ENCODE results near the gene LTBP1. TPM values are rescaled to one million over a fixed set of nuclear protein-coding genes. Genes with fewer than 3 reads are reported as not detected.
A peak's percentile ranks its signal among the peaks of the same experiment; 100 is the strongest.

Gene LTBP1
- total RNA-seq, 1 experiment from 2014 or later, result 28.5 TPM

DNA sequence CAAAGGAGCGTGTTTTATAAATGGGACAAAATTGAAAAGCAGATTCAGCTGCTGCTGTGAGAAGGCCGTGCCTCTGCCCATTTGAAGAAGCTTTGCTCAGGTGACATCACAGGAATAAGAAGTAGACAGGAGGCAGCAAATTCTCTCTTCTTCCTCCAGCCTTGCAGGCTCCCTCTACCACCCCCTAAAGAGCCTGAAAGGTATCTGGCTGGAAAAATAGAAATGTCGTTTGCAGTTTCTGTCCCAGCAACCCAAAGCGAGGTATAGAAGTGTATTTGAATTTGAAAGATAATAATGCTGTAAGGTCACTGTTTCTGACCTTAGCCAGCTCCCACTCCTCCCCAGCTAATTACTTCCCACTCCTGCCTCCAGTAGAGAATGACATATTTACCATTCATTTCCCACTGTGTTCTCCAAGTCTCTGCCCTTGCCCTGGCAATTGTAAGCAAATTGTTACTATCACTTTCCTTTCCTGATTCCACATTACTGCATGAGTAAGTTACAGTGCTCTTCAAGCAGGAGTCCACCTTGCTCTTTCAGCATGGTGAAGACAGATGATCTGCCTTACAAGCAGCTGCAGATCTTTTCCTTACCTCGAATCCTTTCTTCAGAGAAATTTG lies 472.9 kb downstream of the LTBP1 start:
- Histone ChIP-seq H2BK15ac (ENCODE audit: low read depth, low read length) (no peak overlapping the region), H3K23ac (ENCODE audit: insufficient read length, low read depth, low read length) (no peak overlapping the region), H3T11ph (ENCODE audit: low read length) (no peak overlapping the region), H4K20me1 (ENCODE audit: control insufficient read depth, insufficient read depth, insufficient read length) (no peaks in the 10 kb centered on the region), H2AFZ (ENCODE audit: low read length) (no peak overlapping the region), H4K91ac (ENCODE audit: insufficient read length, low read depth, low read length) (no peak overlapping the region), H3K18ac (ENCODE audit: insufficient read length, low read depth, low read length) (no peak overlapping the region), H2BK120ac (ENCODE audit: low read depth, low read length, poor library complexity, severe bottlenecking) (no peak overlapping the region), H3K56ac (ENCODE audit: insufficient read length, low read depth, low read length) (no peak overlapping the region), H4K8ac (replicated peaks; ENCODE audit: insufficient read length, low read depth, low read length) (no peak overlapping the region), H3K27me3 (ENCODE audit: insufficient read depth, low read length) (no peaks in the 10 kb centered on the region), H3K9me3 (ENCODE audit: control insufficient read depth, low read depth, low read length) (no peaks in the 10 kb centered on the region), H2BK5ac (ENCODE audit: insufficient read length, low read length) (no peak overlapping the region), H3K4me1 (ENCODE audit: insufficient read depth, low read length) (no peaks in the 10 kb centered on the region; the same call in 1 of the 2 replicates), H2BK12ac (ENCODE audit: insufficient read length, low read depth, low read length) (no peak overlapping the region), H3K9ac (ENCODE audit: extremely low read depth, insufficient read length, low read length) (no peak overlapping the region), H3K4ac (ENCODE audit: low read depth, low read length) (no peak overlapping the region), H2AK5ac (ENCODE audit: insufficient read length, low read length) (no peak overlapping the region), H3K4me2 (ENCODE audit: insufficient read depth, insufficient read length, low read length) (no peak overlapping the region), H2BK20ac (ENCODE audit: low read depth, low read length, poor library complexity, severe bottlenecking) (no peak overlapping the region), H3K27ac (ENCODE audit: insufficient read length, low read depth, low read length) (no peak overlapping the region), H3K79me1 (ENCODE audit: insufficient read depth, low read depth, low read length, poor library complexity, severe bottlenecking) (no peaks in the 10 kb centered on the region), H4K5ac (ENCODE audit: insufficient read length, low read depth, low read length) (no peak overlapping the region), H3K14ac (ENCODE audit: insufficient read depth, low read length) (no peak overlapping the region), H3K23me2 (ENCODE audit: insufficient read length, low read depth, low read length, poor library complexity, severe bottlenecking) (no peaks in the 10 kb centered on the region), H3K79me2 (ENCODE audit: insufficient read depth, low read length) (no peaks in the 10 kb centered on the region)
- DNase-seq, result no peak
- Mint-ChIP-seq H3K4me1 (peaks cover 4 to 6% of the 10 kb centered on the region in 2 experiments; a peak in 3 of 4 replicates), H3K27ac (no peak overlapping the region), H3K9me3 (peaks cover 0 to 2% of the 10 kb centered on the region in 2 experiments; a peak in 1 of 5 replicates), H3K36me3 (ENCODE audit: insufficient read depth in 1 of 3, low read depth in 3 of 3) (no peaks in the 10 kb centered on the region), H3K4me3 (no peak overlapping the region), H3K27me3 (ENCODE audit: low read depth) (no peaks in the 10 kb centered on the region)
- WGBS (ENCODE audit: extremely low coverage, insufficient read length, low lambda C conversion rate), result no CpG with 5 or more reads among the region's 5 CpGs
- TF ChIP-seq CTCF (conservative IDR thresholded peaks at IDR 0.05), result peak; percentile 35; the same call in 2 of the 3 replicates
